Measurements from ENCODE around the gene IRX3. TPM values are rescaled to one million over a fixed set of nuclear protein-coding genes. Genes with fewer than 3 reads are reported as not detected.

Gene IRX3
- total and polyA plus RNA-seq, 2 of the 8 experiments (the other 6 are each of a cell fraction or from before 2014, with no cell fraction given), result 0.50 to 1.6 TPM

DNA sequence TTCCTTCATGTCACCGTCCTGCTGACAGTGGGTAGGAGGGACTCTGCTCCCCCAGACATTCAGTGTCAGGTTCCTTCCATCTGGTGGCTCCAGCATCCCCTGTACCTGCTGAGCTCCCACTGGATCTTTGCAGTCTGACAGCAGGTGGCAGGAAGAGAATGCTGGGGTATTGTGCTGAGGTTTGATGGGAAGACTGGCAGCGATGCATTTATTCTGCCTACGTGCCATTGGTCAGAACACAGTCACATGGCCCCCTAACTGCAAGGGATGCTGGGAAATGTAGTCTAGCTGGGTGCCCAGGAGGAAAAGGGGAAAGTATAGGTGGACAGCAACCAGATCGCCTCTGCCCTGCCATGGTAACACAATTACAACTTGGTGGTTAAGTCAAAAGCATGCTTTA is 44.4 kb downstream of the IRX3 start:
- Histone ChIP-seq H2AK5ac (ENCODE audit: low read depth, low read length) (no peak overlapping the region), H3K4ac (replicated peaks; ENCODE audit: insufficient read length, low read depth, low read length) (no peak overlapping the region), H3K23ac (ENCODE audit: insufficient read length) (no peak overlapping the region), H2BK120ac (replicated peaks; ENCODE audit: low read depth, low read length) (no peak overlapping the region), H3K27me3 (replicated peaks in 1 of 4; ENCODE audit: control insufficient read depth in 3 of 4, extremely low read depth in 1 of 4, insufficient read depth in 3 of 4, low read length in 3 of 4) (no peaks in the 10 kb centered on the region), H3K79me1 (ENCODE audit: low read depth, low read length) (no peaks in the 10 kb centered on the region), H3K18ac (ENCODE audit: extremely low read depth, low read length) (no peak overlapping the region), H4K5ac (ENCODE audit: insufficient read length, low read depth, low read length) (no peak overlapping the region), H3K36me3 (ENCODE audit: control insufficient read depth in 2 of 4, insufficient read depth in 4 of 4, low read length in 3 of 4) (no peaks in the 10 kb centered on the region), H3K9me3 (ENCODE audit: insufficient read depth in 2 of 2, low read depth in 1 of 2, low read length in 1 of 2) (no peaks in the 10 kb centered on the region), H2AFZ (ENCODE audit: low read length) (no peak overlapping the region), H3K4me3 (ENCODE audit: extremely low read depth in 1 of 4, insufficient read depth in 2 of 4, low read depth in 3 of 4, low read length in 4 of 4) (no peak overlapping the region), H3K27ac (ENCODE audit: low read depth, low read length) (no peak overlapping the region), H3K4me2 (ENCODE audit: insufficient read depth in 1 of 2, low read depth in 2 of 2, low read length in 2 of 2) (peak overlapping the region in 1 of 2 experiments; percentile 18; a peak in 1 of 4 replicates), H4K91ac (replicated peaks; ENCODE audit: insufficient read length, low read length) (no peak overlapping the region), H3K23me2 (ENCODE audit: low read depth, low read length) (0 out of 2 replicates have a peak, but pooled peaks cover 3% of the 10 kb centered on the region), H2BK15ac (ENCODE audit: low read length) (0 out of 2 replicates have a peak overlapping the region, but pooled peaks have one; percentile 11), H3K79me2 (ENCODE audit: control insufficient read depth in 1 of 2, insufficient read depth in 2 of 2, low read length in 2 of 2) (no peaks in the 10 kb centered on the region), H3K9ac (replicated peaks in 1 of 4; ENCODE audit: extremely low read depth in 1 of 4, low read depth in 3 of 4, low read length in 3 of 4) (no peak overlapping the region), H3K14ac (ENCODE audit: insufficient read length) (no peak overlapping the region), H4K8ac (ENCODE audit: extremely low read depth, insufficient read depth, low read length) (no peak overlapping the region), H3K4me1 (replicated peaks in 1 of 4; ENCODE audit: control insufficient read depth in 3 of 4, insufficient read depth in 4 of 4, low read length in 3 of 4) (no peaks in the 10 kb centered on the region; a peak in 1 of 7 replicates), H4K20me1 (replicated peaks in 1 of 2; ENCODE audit: control insufficient read depth in 1 of 2, insufficient read depth in 2 of 2, low read length in 2 of 2) (peaks cover 0 to 1% of the 10 kb centered on the region in 2 experiments), H2BK5ac (ENCODE audit: low read depth, low read length) (no peak overlapping the region; the same call in 1 of the 2 replicates), H3K56ac (replicated peaks; ENCODE audit: insufficient read length, low read depth, low read length) (no peak overlapping the region), H2BK12ac (ENCODE audit: low read depth, low read length) (no peak overlapping the region), H2BK20ac (ENCODE audit: low read length) (no peak overlapping the region)
- ChIA-PET POLR2A (ENCODE audit: partially characterized antibody) (interaction anchor here (1.3 to 1.6 kb wide), 2 partner anchors 11 to 45 kb away, joined by 5 to 6 read pairs; partner anchors contain the start of gene IRX3), CTCF (ENCODE audit: partially characterized antibody) (interaction anchor here (0.6 to 1.7 kb wide), 4 partner anchors 16 to 301 kb away, joined by 3 to 4 read pairs (median 4); no protein-coding TSS in a partner anchor)
- DNase-seq (ENCODE audit: low read depth in 1 of 2, low spot score in 2 of 2) (peak; percentile 7 to 67), FAIRE-seq (peak; percentile 97)
- WGBS, 2 experiments (ENCODE audit: extremely low coverage in 1 of 2, insufficient coverage in 1 of 2, insufficient read length in 1 of 2, insufficient replicate concordance in 2 of 2, low coverage in 1 of 2, low lambda C conversion rate in 2 of 2, missing lambda C conversion rate in 1 of 2), result 73% methylated on average over 4 of the region's 4 CpGs; no CpG with 5 or more reads in 1 of the 2 experiments
- no peak for TF ChIP-seq HDAC6 (IDR thresholded peaks at IDR 0.05; ENCODE audit: low read depth, low read length)
- TF ChIP-seq CTCF (IDR thresholded peaks at IDR 0.05; ENCODE audit: control extremely low read depth in 1 of 3, insufficient read depth in 1 of 3, low read depth in 1 of 3, low read length in 3 of 3), result peak in 2 of 3 experiments; percentile 11 to 14; a peak in 2 of 4 replicates
- TF ChIP-seq RAD21 (IDR thresholded peaks at IDR 0.05 in 1 of 2, conservative IDR thresholded peaks at IDR 0.05 in 1 of 2; ENCODE audit: low read depth in 2 of 2, low read length in 2 of 2), result peak; percentile 18 to 31; a peak in 3 of 4 replicates
- TF ChIP-seq SP4 (IDR thresholded peaks at IDR 0.05; ENCODE audit: low read length), result no peak
- no peak for TF ChIP-seq EGR1 (IDR thresholded peaks at IDR 0.05; ENCODE audit: borderline replicate concordance, low read depth, low read length)
- no peak for TF ChIP-seq NRF1 (IDR thresholded peaks at IDR 0.05; ENCODE audit: low read depth, low read length)
- no peak for TF ChIP-seq MAFK (IDR thresholded peaks at IDR 0.05; ENCODE audit: low read depth, low read length)
- no peak for TF ChIP-seq CBX8 (IDR thresholded peaks at IDR 0.05; ENCODE audit: borderline replicate concordance, low read depth, low read length)
- TF ChIP-seq JUND (IDR thresholded peaks at IDR 0.05; ENCODE audit: low read length), result no peak
- TF ChIP-seq FOSL1 (IDR thresholded peaks at IDR 0.05; ENCODE audit: insufficient read depth, low read depth, low read length), result no peak
- TF ChIP-seq SP1 (IDR thresholded peaks at IDR 0.05; ENCODE audit: low read depth, low read length), result peak; percentile 64; the same call in 1 of the 2 replicates

All from H1 (cell line).